Memory B cell (primary cell): Measurements from ENCODE around the gene TLR9.

Experiments used
- ATAC-seq: fragments of 150-1000 bp; cut with Tn5 transposase; 2 replicates; pipeline ENCODE4 v1.10.0; 2021; ENCODE audit warnings: low read depth, mild to moderate bottlenecking, moderate library complexity
- DNase-seq, 2 donors: peaks; one replicate each; pipeline ENCODE4 v3.0.0; 2022; ENCODE audit warnings: low spot score in 2 of 2
- H3K27ac Mint-ChIP-seq: one replicate; pipeline ENCODE4 v1.8.0; 2022; ENCODE audit warnings: mild to moderate bottlenecking, moderate library complexity, mixed read lengths
- H3K27me3 Mint-ChIP-seq: one replicate; pipeline ENCODE4 v1.8.0; 2022; ENCODE audit warnings: mixed read lengths
- H3K36me3 Mint-ChIP-seq: one replicate; pipeline ENCODE4 v1.8.0; 2022; ENCODE audit warnings: mild to moderate bottlenecking, mixed read lengths
- H3K4me1 Mint-ChIP-seq: one replicate; pipeline ENCODE4 v1.8.0; 2022; ENCODE audit warnings: mixed read lengths
- H3K4me3 Mint-ChIP-seq: one replicate; pipeline ENCODE4 v1.8.0; 2022; ENCODE audit warnings: mild to moderate bottlenecking, moderate library complexity, mixed read lengths
- H3K9me3 Mint-ChIP-seq: one replicate; pipeline ENCODE4 v1.8.0; 2022; ENCODE audit warnings: mixed read lengths

Gene TLR9

DNA sequence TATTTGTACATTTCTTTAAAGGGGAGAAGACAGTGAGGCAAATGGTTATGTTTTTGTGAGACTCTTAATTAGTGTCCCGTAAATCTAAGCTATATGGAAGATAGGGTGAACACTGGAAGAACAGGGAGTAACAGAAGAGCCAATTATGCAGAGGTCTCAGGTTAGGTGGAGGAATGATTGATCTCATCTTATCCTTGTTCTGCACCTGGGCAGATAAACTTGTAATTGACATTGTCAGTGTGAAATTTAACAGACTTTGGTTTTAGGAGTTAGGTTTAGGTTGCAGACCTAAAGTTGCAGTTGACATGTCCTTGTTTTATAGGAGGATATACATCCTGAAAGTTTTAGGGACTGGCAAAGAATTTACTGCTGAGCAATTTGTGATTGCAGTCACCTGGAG lies 16.6 kb upstream of the TLR9 start:
- DNase-seq (no peak), ATAC-seq (no peak)
- Mint-ChIP-seq H3K4me3 (no peak overlapping the region), H3K36me3 (peaks cover 3% of the 10 kb centered on the region), H3K27me3 (no peaks in the 10 kb centered on the region), H3K4me1 (peaks cover 62% of the 10 kb centered on the region), H3K27ac (no peak overlapping the region), H3K9me3 (no peaks in the 10 kb centered on the region)

DNA sequence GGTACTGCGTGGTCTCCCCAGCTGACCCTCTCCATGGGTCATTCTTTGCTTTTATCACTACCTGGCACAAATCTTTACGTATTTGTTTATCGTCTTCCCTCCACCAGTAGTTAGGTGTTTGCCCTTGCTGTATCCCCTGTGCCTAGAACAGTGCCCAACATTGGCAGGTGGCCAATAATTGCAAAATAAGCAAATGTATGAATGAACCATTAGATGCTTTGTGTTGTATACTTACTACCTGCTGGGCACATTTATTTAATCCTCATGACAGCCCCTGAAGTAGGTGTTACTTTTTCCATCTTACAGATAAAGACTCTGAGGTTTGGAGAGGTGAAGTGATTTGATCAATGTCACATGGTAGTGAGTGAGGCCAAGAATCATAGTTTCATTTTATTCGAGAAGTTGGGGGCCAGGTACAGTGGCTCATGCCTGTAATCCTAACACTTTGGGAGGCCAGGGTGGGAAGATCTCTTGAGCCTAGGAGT lies 15.5 kb upstream of the TLR9 start:
- peaks cover 3% of the 10 kb centered on the region for H3K36me3 Mint-ChIP-seq
- no peak for ATAC-seq
- no peaks in the 10 kb centered on the region for H3K9me3 Mint-ChIP-seq
- no peaks in the 10 kb centered on the region for H3K27me3 Mint-ChIP-seq
- H3K4me3 Mint-ChIP-seq, result peak overlapping the region; percentile 68
- peaks cover 55% of the 10 kb centered on the region for H3K4me1 Mint-ChIP-seq
- no peak for DNase-seq
- peak overlapping the region; percentile 88 for H3K27ac Mint-ChIP-seq

DNA sequence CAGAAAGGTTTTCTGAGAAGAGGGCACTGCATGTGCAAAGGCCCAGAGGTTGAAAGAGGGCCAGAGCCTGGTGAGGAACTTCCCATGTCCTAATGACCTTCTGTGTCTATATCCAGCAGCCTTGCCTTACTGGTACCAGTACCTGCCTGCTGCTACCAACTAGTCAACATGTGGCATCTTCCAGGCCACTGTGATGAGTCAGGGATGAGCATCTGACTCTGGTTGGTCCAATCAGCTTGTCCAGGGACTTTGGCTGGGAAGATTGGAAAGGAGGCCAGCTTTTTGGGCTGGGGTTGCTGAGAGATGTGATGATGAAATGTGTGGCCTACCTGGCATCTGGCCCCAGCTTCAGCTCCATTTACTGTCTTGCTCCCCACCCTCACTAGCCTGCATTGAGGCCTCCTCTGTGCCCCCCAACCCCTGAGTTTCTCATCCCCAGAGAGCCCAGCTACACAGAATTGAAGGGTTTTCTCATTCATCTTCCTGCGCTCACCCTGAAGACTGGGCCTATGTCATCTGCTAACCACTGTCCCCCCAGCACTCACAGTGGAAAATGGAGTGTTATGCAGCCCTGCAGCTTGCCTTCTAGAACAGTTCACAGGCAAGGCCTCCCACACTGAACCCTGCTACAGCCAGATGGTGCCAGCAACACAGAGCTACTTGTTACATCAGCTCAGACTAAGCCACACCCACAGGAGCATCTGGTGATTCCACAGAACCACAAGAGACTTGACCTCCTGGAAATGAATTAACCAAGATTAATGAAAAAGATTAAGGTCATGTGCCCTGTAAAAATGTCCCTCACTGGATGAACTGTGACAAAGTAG lies 14.8 kb upstream of the TLR9 start:
- Mint-ChIP-seq H3K4me3 (peak overlapping the region; percentile 97), H3K27me3 (no peaks in the 10 kb centered on the region), H3K4me1 (peaks cover 60% of the 10 kb centered on the region), H3K27ac (peak overlapping the region; percentile 88), H3K9me3 (no peaks in the 10 kb centered on the region), H3K36me3 (peaks cover 3% of the 10 kb centered on the region)
- DNase-seq (no peak), ATAC-seq (no peak)

DNA sequence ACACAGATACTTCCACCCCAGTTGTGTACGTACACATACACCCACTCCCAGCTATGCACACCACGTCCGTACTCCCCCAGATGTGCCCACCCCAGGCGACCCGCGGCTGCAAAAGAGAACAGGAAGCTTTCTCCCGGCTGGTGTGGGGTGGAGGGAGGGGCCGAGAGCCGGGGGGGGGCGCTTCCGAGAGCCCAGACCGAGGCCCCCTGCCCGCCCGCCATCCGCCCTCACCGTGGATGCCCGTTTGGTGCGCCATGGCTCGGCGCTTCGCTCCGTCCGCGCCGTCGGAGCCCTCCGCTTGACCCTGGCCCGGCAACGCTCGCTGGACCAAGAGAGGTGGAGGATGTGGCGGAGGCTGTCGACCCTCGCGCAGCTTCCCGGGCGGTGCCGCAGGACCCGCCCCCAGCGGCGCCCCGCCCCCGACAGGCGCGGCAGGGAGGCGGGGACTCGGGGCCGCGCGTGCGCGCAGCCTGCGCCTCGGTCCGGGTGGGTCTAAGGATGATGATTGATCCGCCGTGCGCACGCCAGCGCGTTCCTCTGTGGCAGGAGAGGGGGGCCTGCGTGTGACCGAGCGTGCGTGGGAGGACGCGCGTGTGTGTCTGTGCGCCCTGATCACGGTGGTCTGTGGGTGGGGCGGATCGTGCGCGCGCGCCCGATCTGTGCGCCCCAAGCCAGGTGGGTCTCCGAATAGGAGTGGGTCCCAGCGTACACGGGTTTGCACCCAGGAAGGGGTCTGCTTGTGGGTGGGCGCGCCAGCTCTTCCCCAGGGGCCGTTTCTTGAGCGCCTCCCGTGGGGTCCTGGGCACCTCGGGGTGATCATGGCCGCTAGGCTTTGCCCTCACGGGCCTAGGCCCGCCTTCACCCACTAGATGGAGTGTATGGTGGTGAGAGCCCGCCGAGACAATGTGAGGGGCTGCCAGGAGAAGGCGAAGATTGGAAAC lies 13.6 kb upstream of the TLR9 start, which contains the start of gene TWF2:
Gene TWF2 (minus strand): TSS at position 398 of the 941 bp plus-strand sequence. CDS start 142 bp downstream, at position 256.
- Mint-ChIP-seq H3K27ac (peak within 1 kb of the TSS; percentile 88), H3K36me3 (peaks cover 3% of the 10 kb centered on the region), H3K9me3 (no peaks in the 10 kb centered on the region), H3K4me1 (peaks cover 52% of the 10 kb centered on the region), H3K27me3 (no peaks in the 10 kb centered on the region), H3K4me3 (peak within 1 kb of the TSS; percentile 97)
- ATAC-seq (peak; percentile 85), DNase-seq (peak; percentile 81 to 83)

DNA sequence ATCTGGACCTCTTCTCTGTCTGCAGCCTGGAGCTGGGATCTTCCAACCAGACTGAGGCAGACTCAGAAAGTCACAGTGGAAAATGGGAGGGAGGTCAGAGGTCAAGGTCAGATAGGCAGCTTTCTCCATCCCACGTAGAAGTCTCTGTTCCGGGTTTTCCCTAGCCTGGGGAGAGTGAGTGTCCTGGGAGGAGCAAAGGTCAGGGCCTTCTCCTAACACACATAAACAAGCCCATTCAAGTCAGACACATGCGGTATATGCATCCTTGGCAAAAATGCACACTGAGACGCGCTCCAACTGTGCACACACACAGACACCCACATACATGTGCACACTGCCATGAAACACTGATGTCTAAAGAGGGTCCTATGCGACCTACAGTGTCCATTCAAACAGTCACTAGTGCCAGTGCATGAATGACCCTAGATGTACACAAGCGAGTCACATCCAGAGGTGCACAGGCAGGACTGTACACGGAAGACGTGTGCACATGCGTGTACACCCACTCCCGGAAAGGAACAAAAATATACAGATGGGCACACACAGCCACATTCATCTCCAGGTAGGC lies 12.8 kb upstream of the TLR9 start:
- Mint-ChIP-seq H3K4me1 (peaks cover 48% of the 10 kb centered on the region), H3K4me3 (peak overlapping the region; percentile 97), H3K27ac (peak overlapping the region; percentile 83), H3K9me3 (no peaks in the 10 kb centered on the region), H3K36me3 (peaks cover 3% of the 10 kb centered on the region), H3K27me3 (no peaks in the 10 kb centered on the region)
- DNase-seq, result no peak
- ATAC-seq, result no peak

DNA sequence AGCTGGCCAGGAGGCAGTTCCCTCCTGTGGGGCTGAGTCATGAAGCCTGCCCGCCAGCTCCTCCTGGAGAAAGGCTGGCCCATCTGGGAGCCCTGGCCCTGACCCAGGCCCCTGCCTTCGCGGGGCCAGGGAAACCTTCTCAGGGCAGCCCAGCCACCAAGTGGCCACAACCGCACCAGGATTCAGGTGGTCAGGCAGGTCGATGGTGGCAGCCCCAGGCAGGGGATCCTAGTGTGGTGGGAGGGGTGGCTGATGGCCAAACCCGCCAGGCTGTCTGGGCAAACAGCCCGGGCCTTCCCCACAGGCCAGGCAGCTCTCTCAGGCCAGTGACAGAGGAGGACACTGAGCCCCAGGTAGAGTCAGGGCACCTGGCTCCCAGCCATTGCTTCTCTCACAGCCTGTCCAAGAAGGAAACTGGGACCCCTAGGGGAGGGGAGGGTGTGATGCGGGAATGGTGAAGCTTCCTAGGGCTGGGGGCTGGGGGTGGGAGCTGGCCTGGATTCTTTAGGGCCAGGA lies 12.3 kb upstream of the TLR9 start:
- H3K4me3 Mint-ChIP-seq, result peak overlapping the region; percentile 97
- no peaks in the 10 kb centered on the region for H3K27me3 Mint-ChIP-seq
- peaks cover 3% of the 10 kb centered on the region for H3K36me3 Mint-ChIP-seq
- no peak for ATAC-seq
- no peaks in the 10 kb centered on the region for H3K9me3 Mint-ChIP-seq
- no peak for DNase-seq
- H3K4me1 Mint-ChIP-seq, result peaks cover 46% of the 10 kb centered on the region
- no peak overlapping the region for H3K27ac Mint-ChIP-seq

DNA sequence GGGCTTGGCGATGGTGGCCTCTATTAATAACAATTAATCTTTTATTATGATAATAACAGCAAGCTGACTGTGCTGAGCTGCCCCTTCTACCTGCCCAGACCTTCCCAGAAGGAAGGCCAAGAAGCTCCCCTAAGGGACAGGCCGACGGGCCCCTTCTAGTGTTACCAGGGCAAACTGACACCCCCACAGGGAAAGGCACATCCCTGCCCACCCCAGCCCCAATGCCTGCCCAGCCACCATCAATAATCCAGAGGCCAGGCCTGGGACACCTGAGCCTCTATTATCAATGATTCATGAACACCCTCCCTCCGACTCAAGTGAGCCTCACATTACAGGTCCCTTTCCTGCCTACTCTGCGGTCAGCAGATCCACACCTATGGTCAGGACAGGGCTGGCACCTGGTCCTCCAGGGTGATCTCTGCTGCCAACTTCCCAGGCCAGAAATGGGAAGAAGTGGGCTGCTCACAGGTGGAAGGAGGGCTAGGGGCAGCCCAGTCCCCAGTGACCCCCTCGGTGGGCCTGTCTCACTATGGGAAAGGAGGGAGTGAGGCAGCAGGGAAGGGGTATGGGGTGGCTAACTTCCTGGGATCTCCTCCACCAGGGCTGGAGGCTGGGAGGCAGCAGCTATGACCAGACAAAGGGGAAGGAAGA lies 11.7 kb upstream of the TLR9 start:
- Mint-ChIP-seq H3K27ac (no peak overlapping the region), H3K4me3 (peak overlapping the region; percentile 97), H3K9me3 (no peaks in the 10 kb centered on the region), H3K27me3 (no peaks in the 10 kb centered on the region), H3K36me3 (peaks cover 5% of the 10 kb centered on the region), H3K4me1 (peaks cover 49% of the 10 kb centered on the region)
- DNase-seq (no peak), ATAC-seq (no peak)

DNA sequence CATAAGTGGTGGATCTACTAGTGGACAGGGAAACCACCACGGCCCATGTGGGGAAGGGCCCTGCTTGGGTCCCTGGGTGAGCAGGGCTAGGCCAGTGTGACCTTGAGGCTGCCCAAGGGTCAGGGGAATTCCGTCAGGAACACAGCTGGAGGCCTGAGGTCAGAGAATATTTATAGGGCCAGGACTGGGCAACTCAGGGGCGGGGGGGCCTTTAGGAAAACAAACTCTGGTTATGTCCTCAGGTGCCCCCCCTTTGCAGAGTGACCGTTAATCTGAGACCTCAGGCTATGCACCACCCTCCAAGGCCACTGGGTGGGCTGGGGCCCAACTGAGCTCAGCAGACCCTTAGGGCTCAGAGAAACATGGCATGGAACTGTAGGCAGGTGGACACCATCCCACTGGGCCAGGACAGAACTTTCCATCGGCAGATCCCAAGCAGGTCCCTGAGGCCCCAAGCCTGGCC lies 11.0 kb upstream of the TLR9 start:
- Mint-ChIP-seq H3K36me3 (peaks cover 9% of the 10 kb centered on the region), H3K4me3 (peak overlapping the region; percentile 21), H3K27ac (no peak overlapping the region), H3K4me1 (peaks cover 51% of the 10 kb centered on the region), H3K27me3 (no peaks in the 10 kb centered on the region), H3K9me3 (no peaks in the 10 kb centered on the region)
- no peak for ATAC-seq
- no peak for DNase-seq

DNA sequence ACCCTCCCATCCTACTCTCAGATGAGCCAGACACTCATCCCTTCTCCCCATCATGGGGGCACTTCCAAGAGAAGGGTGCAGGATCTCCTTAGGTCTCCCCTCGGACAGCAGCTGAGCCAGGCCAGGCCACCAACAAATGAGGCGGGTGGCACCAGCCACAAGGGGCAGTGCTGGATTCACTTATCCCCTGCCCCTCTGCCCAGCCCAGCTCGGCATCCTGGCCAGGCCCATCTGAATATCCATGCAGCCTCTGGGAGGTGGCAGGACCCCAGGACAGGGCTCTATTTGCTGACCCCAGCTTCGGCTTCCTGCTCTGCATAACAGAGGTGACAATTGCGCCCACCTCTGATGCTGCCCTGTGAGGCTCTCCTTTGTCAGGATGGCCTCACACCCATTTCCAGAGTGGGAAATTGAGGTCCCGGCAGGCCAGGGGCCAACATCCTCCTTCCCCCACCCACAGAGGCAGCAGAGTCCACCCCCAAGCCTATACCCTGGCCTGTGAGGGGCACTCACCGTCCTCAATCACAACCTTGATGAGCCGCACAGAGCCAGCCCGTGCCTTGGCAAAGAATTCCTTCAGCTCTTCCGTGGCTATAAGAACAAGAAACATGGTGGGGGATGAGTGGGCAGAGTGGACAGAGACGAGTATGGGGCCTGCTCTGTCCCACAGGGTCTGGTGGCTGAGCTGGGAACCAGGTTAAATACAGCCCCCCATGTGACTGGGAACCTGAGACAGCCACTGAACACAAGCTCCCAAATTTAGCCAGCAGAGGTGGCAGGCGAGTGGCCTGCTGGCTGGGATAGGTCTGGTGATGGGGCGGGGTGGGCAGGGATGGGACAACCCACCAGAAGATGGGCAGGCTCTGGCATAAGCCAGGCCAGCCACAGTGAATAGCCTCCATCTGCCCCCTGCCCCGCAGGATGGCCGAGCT lies 9.3 kb upstream of the TLR9 start:
- no peak for DNase-seq
- peaks cover 18% of the 10 kb centered on the region for H3K36me3 Mint-ChIP-seq
- ATAC-seq, result no peak
- H3K9me3 Mint-ChIP-seq, result no peaks in the 10 kb centered on the region
- H3K4me1 Mint-ChIP-seq, result peaks cover 49% of the 10 kb centered on the region
- H3K27me3 Mint-ChIP-seq, result no peaks in the 10 kb centered on the region
- H3K27ac Mint-ChIP-seq, result no peak overlapping the region
- no peak overlapping the region for H3K4me3 Mint-ChIP-seq

DNA sequence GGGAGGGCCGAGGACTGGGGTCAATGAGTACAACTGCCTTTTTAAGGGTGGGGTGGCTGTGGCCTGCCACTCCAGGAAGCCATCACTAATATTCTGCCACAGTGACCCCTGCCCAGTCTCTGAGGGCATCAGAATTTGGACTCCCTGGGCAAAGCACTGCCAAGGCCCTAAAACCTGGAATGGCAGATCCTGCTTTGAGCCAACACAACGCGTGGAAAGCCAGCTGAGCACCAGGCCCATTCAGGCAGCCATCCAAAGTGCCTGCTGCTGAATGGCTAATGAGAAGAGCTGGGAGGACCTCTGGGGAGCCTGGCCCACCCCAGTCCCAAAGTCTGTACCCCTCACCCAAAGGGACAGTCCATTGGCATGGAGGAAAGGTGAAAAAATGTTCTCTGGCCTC lies 8.5 kb upstream of the TLR9 start:
- peaks cover 46% of the 10 kb centered on the region for H3K4me1 Mint-ChIP-seq
- H3K27ac Mint-ChIP-seq, result no peak overlapping the region
- no peak overlapping the region for H3K4me3 Mint-ChIP-seq

DNA sequence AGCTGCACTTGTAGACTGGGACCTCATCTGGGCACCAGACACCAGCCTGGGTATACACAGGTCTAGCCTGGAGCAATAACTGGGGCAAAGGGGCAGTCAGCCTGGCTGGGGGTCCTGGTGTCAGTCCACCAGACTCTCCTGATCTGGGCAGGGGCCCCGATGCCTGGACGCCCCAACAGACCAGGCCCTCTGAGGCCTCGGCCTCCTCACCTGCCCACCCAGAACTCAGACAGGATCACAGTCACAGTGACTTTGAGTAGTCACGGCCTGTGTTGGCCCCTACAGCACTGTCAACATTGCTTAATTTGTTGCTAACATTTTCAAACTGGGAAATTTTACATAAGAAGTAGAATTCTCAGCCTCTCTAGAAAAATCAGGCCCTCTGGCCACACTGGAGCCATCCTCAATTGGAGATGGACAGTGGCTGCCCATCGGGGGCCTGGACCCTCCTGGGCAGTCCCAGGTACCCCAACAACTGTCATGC lies 7.7 kb upstream of the TLR9 start:
- no peaks in the 10 kb centered on the region for H3K9me3 Mint-ChIP-seq
- ATAC-seq (no peak), DNase-seq (no peak)
- peaks cover 23% of the 10 kb centered on the region for H3K36me3 Mint-ChIP-seq
- no peak overlapping the region for H3K4me3 Mint-ChIP-seq
- H3K4me1 Mint-ChIP-seq, result peaks cover 41% of the 10 kb centered on the region
- H3K27ac Mint-ChIP-seq, result no peak overlapping the region
- H3K27me3 Mint-ChIP-seq, result no peaks in the 10 kb centered on the region

More for the DNA sequence above, 8.5 kb upstream of the TLR9 start:
- DNase-seq (no peak), ATAC-seq (no peak)
- no peaks in the 10 kb centered on the region for H3K9me3 Mint-ChIP-seq
- peaks cover 23% of the 10 kb centered on the region for H3K36me3 Mint-ChIP-seq
- H3K27me3 Mint-ChIP-seq, result no peaks in the 10 kb centered on the region

DNA sequence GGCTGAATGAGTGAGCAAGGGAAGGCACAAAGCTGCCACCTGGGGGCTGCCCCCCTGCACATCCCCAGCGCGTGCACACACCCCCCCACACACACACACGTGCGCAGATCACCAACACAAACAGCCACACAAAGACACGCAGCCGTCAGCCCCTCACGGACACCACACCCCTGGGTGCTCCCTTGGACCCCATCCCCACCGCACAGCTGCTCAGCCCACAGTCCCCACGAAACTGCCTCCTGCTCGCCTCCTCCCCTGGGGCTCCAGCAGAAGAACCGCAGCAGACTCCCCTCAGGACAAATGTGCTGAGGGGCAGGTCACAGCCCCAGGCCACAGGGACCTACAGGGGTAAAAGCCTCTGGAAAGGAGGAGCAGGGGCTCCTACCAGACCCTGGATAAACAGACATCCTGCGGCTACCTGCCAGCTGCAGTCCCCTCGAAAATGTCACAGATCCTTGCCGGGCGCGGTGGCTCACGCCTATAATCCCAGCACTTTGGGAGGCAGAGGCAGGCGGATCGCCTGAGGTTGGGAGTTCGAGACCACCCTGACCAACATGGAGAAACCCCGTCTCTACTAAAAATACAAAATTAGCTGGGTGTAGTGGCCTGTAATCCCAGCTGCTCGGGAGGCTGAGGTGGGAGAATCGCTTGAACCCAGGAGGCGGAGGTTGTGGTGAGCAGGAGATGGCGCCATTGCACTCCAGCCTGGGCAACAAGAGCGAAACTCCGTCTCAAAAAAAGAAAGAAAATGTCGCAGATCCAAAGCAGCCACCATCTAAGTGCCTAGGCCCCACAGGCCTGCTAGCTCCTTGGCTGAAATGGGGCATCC lies 7.0 kb upstream of the TLR9 start:
- peaks cover 39% of the 10 kb centered on the region for H3K4me1 Mint-ChIP-seq
- no peak overlapping the region for H3K4me3 Mint-ChIP-seq
- no peaks in the 10 kb centered on the region for H3K27me3 Mint-ChIP-seq
- DNase-seq (no peak), ATAC-seq (no peak)
- peak overlapping the region; percentile 80 for H3K27ac Mint-ChIP-seq
- no peaks in the 10 kb centered on the region for H3K9me3 Mint-ChIP-seq
- H3K36me3 Mint-ChIP-seq, result peaks cover 23% of the 10 kb centered on the region
